ENCODE results near the gene LOXL4. TPM values are rescaled to one million over a fixed set of nuclear protein-coding genes. Genes with fewer than 3 reads are reported as not detected.

LOXL4 gene
- total and polyA plus RNA-seq, 3 donors from 2014 or later, result 14.0 to 38.2 (median 18.9) TPM

DNA sequence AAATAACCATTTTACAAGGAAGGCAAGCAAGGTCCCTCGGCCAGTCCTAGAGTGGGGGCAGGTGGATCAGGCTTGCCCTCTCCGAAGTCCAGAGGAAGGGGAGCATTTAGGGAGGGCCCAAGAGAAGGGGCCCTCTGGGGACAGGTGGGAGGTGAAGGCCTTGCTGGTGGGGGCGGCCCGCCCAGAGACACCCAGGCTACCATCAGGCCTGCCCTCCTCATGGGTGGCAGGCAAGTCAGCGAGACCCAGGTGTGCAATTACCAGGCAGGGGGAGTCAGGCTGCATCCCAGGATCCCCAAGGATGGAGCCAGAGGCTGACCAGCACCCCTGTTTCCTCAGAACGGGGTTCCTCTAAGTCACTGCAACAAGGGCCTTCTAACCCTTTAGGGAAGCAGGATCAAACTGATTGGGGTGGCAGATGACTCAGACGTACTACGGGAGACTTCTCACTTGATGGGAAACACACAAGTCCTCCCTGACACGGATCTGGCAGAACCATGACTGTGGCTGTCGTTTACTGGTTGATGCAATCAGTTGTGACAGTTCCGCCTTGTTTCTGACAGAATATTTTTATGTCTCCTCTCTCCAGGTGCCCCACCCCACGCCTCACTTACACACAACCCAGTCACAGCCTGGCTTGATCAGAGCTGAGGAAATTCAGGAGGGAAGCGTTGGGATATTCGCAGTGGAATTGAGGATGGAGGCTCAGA is 8.2 kb downstream of the LOXL4 start:
- no peak for DNase-seq
- intact Hi-C loops (cut with DNase I; ENCODE audit: low total_unique reads), result no loop called here
- 78 to 85% methylated on average over 13 to 14 of the region's 14 CpGs for WGBS, 2 donors

DNA sequence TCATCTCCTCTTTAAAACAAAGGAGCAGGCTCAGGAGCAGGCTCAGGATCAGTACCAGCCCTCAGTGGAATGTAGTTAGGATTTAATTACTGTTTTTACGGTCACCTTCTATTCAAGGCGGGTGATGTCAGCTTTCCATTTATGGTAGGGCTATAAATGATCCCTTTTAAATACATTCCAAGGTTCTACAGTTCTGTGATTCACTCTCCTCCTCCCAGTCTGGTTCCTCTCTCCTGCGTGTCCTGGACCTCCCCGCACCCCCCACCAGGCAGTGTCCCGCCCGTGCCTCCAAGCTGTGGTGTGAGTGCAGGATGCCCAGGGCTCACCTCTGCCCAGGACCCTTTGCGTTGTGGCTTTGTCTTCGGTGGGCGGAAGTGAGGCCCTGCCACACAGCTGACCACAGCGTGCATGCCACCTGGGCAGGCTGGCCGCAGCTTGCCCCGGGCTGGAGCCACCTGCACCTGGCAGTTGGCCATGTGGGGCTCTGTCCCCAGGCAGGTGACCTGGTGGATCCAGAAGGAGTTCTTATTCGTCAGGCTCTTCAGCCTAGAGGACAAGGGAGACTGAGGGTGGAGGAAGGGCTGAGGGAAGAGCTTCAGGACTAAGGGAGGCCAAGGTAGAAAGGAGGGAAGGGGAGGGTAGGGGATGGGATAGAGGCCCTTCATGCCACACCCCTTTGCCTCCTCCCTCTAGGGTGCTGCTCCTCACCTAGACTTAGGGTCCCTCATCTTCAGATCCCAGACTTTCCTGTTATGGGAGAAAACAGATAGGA is 9.1 kb downstream of the LOXL4 start:
- intact Hi-C loops (cut with DNase I; ENCODE audit: low total_unique reads), result no loop called here
- no peaks in the 10 kb centered on the region for H3K36me3 ChIP-seq (ENCODE audit: low read depth, missing control alignments)

More for the DNA sequence above, 8.2 kb downstream of the LOXL4 start:
- Histone ChIP-seq H3K4me1 (peaks cover 10% of the 10 kb centered on the region), H3K27me3 (no peaks in the 10 kb centered on the region), H3K9me3 (no peaks in the 10 kb centered on the region), H3K27ac (no peak overlapping the region), H3K4me3 (no peak overlapping the region), H3K36me3 (ENCODE audit: low read depth, missing control alignments) (no peaks in the 10 kb centered on the region)
- TF ChIP-seq, protein P1, sequence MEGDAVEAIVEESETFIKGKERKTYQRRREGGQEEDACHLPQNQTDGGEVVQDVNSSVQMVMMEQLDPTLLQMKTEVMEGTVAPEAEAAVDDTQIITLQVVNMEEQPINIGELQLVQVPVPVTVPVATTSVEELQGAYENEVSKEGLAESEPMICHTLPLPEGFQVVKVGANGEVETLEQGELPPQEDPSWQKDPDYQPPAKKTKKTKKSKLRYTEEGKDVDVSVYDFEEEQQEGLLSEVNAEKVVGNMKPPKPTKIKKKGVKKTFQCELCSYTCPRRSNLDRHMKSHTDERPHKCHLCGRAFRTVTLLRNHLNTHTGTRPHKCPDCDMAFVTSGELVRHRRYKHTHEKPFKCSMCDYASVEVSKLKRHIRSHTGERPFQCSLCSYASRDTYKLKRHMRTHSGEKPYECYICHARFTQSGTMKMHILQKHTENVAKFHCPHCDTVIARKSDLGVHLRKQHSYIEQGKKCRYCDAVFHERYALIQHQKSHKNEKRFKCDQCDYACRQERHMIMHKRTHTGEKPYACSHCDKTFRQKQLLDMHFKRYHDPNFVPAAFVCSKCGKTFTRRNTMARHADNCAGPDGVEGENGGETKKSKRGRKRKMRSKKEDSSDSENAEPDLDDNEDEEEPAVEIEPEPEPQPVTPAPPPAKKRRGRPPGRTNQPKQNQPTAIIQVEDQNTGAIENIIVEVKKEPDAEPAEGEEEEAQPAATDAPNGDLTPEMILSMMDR (IDR thresholded peaks at IDR 0.05), result no peak
- TF ChIP-seq POLR2A (IDR thresholded peaks at IDR 0.05), result no peak

DNA sequence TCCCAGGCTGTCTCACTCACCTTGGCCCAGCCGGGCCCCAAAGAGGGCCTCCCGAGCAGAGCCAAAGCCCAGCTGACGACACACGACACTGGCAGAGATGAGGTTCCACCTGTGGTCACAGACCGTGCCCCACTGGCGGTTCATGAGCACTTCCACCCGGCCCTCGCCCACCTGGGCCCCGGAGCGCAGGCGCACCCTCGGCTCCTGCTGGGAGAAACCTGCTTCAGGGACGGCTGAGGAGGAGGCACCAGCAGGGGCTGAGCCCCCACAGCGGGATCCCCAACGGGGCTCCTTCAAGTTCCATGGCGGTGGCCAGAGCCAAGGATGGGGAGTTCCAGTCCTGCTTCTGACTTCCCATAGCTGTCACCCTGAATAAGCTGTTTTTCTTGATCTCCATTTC is 10.0 kb downstream of the LOXL4 start:
- H3K4me1 ChIP-seq, result peaks cover 25% of the 10 kb centered on the region
- H3K4me3 ChIP-seq, result no peak overlapping the region
- no peaks in the 10 kb centered on the region for H3K9me3 ChIP-seq
- TF ChIP-seq, protein P1 (IDR thresholded peaks at IDR 0.05), result no peak
- no peak for TF ChIP-seq POLR2A (IDR thresholded peaks at IDR 0.05)
- no peak overlapping the region for H3K27ac ChIP-seq
- H3K27me3 ChIP-seq, result no peaks in the 10 kb centered on the region
- no peaks in the 10 kb centered on the region for H3K36me3 ChIP-seq (ENCODE audit: low read depth, missing control alignments)
- intact Hi-C loops (cut with DNase I; ENCODE audit: low total_unique reads), result no loop called here
- no peak for DNase-seq
- 96% methylated on average over 13 to 16 of the region's 16 CpGs for WGBS, 2 donors

More for the DNA sequence above, 9.1 kb downstream of the LOXL4 start:
- H3K9me3 ChIP-seq, result no peaks in the 10 kb centered on the region
- H3K27me3 ChIP-seq, result no peaks in the 10 kb centered on the region
- H3K27ac ChIP-seq, result no peak overlapping the region
- no peak overlapping the region for H3K4me3 ChIP-seq
- H3K4me1 ChIP-seq, result peaks cover 17% of the 10 kb centered on the region
- WGBS, 2 donors, result 87 to 89% methylated on average over 5 to 13 of the region's 13 CpGs
- TF ChIP-seq POLR2A (IDR thresholded peaks at IDR 0.05), result no peak
- TF ChIP-seq, protein P1 (IDR thresholded peaks at IDR 0.05), result no peak
- DNase-seq, result no peak

DNA sequence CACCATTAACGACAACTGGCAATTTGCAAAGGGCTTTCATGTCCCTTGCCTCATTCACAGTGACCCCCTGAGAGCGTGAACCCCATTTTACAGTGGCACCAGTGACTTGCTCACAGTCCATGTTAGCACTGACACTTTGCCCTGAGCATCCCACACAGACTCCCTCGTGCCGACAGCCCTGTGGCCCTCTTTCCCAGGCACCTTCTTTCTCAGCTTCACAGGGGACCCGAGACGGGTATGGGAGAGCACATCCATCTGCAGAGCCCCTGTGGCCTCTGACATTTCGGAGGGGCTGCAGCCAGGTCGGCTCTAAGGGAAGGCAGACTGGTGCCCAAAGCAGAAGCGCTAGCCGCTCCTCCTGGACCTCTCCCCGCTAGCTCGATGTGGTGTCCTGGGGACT is 10.8 kb downstream of the LOXL4 start:
- intact Hi-C loops (cut with DNase I; ENCODE audit: low total_unique reads), result no loop called here
- H3K4me1 ChIP-seq, result peaks cover 29% of the 10 kb centered on the region
- no peak for TF ChIP-seq POLR2A (IDR thresholded peaks at IDR 0.05)
- TF ChIP-seq, protein P1 (IDR thresholded peaks at IDR 0.05), result no peak
- no peak overlapping the region for H3K4me3 ChIP-seq
- no peaks in the 10 kb centered on the region for H3K9me3 ChIP-seq
- no peaks in the 10 kb centered on the region for H3K36me3 ChIP-seq (ENCODE audit: low read depth, missing control alignments)
- no peak for DNase-seq
- no peaks in the 10 kb centered on the region for H3K27me3 ChIP-seq
- 89 to 94% methylated on average over 12 of the region's 12 CpGs for WGBS, 2 donors
- H3K27ac ChIP-seq, result no peak overlapping the region
